Activated CD4-positive, CD25-positive, alpha-beta regulatory T cell treated with anti-CD3 and anti-CD28 coated beads, Interleukin-2, amount 50 U/mL, for 72 hours (primary cell): ENCODE results near the gene WDR36.

Experiments used
- DNase-seq: peaks from one replicate; pipeline ENCODE4 v3.0.0; 2021

The WDR36 gene

DNA sequence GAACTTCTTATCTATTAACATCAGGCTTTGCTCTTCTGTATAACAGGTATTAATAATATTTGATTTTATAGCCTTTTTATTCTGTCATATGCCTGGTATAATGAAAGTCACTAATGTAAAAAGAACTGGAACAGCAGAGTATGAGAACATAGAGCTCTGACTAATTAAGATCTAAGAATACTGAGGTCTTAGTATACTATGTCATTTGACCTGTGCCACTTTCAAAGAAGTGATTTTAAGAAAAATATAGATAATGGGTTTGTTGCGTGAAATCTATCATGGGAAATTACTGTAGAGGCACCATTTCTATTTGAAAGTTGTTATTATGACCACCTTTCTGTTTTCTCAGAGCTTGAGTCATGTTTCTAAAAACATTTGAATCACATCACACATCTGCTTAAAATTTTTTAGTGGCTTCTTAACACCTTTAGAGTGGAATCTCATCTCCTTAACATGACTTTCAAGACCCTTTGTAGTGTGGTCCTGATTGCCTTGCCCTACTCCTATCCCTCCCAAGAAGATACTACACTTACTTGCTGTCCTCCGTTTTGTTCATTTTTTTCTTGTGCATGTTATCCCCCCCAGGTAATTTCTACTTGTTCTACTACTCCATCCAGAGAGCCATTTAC is 14.3 kb downstream of the WDR36 start:
- no peak for DNase-seq

- no peak for DNase-seq
Measured at GRCh38 chr5:111107371-111107770, 15.2 kb downstream of the WDR36 start.

DNA sequence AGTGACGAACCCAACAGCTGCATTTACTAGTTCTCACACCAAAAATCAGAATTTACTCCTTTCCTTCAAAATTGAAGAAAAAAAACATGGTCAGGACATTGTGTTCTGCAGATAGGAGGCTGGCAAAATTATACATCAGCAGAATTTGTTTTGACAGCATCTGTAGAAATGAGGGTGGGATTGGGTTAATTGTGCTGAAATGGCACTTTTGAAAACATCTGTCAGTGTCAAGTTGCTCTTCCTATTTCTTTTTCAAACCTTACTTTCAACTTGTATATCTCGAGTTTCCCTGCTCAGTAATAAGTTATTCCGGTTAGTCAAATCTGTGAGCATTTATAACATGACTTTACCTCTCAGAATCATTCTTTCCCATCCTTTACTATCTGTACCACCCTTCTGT is 19.8 kb downstream of the WDR36 start:
- no peak for DNase-seq

DNA sequence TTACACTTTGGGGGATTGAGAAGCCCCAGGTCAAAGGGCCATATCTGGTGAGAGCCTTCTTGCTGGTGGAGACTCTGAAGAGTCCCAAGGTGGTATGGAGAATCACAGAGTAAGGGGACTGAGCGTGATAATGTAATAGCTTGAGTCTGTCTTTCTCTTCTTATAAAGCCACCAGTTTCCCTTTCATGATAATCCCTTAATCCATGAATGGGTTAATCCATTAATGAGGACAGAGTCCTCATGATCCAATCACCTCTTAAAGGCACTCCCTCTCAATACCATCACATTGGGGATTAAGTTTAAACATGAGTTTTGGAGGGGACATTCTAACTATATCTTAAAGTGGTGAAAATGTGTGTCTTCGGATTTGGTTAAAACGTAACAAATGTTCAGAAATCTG is 21.5 kb downstream of the WDR36 start:
- DNase-seq = no peak

- DNase-seq = no peak
Measured at GRCh38 chr5:111115229-111115628, 23.1 kb downstream of the WDR36 start.

DNA sequence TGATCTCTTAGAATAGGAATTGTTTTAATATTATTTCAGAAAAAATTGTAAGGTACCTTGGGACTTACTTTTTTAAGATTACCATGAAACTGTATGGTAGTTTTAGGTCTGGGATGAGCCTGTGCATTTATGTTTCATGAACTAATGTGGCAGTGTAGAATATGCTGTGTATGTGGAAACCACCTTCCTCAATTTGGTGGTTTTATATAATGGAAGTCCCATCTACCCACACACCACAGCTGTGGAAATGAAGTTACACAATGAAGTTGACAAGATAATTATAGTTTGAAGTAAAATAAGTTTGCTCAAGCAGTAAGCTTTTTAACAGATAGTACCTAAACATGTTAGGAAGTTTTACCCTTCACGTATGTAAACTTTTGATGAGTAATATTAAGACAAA is 24.4 kb downstream of the WDR36 start:
- DNase-seq = no peak

GRCh38 chr5:111117136-111117535 is 25.0 kb downstream of the WDR36 start:
- DNase-seq = no peak

DNA sequence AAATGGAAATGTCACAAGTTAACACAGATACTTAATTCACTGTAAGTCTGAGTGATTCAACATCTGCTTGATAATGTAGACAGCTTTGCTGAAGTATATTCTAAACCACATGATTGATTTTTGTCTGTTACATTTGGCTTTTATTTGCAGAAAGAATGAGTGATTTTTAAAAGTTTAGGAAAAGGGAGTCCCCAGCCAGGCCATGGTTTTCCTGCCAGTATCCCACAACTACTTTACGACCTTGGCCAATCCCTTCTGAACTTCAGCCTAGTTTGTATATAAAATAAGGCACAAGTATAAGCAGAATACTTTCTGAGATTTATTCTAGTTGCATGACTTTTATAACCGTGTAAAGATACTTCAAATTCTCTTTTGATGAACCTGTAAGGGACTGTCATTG is 27.1 kb downstream of the WDR36 start:
- DNase-seq = no peak

GRCh38 chr5:111119856-111120255 is 27.7 kb downstream of the WDR36 start:
- DNase-seq = no peak

DNA sequence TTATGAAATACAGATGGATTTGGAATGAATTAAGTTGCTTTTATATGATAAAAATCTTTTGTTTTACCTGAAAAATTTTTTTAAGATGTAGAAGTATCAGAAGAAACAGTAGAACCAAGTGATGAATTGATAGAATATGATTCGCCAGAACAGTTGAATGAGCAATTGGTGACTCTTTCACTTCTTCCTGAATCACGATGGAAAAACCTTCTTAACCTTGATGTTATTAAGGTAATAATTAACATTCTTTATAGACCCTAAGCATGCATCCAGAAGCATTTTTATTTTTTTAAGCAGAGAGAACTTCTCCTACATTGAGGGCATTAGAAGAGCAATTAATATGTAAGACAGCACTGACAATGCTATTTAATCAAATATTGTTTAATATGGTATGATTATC is 28.8 kb downstream of the WDR36 start:
- DNase-seq = no peak

GRCh38 chr5:111121926-111122325 is 29.8 kb downstream of the WDR36 start:
- DNase-seq = no peak

DNA sequence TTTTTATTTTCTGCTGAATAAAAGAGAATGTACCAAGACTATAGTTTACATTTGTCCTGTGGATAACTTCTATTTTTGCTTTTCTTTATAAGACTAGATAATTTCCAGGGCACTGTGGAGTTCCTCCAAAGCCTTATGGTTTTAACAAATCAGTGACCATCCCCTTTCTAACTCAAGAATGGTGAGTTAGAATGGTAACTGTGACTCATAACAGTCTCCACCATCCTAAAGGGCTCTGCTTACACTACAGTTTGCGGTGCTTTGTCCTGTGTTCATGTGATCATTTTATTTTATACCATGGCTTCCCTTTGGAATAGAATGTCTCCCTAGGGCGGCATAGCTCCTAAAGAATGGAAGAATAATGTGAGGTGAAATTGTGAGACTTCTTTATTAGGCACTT is 30.2 kb downstream of the WDR36 start:
- DNase-seq = no peak

- DNase-seq = no peak
Measured at GRCh38 chr5:111124793-111125192, 32.6 kb downstream of the WDR36 start.

DNA sequence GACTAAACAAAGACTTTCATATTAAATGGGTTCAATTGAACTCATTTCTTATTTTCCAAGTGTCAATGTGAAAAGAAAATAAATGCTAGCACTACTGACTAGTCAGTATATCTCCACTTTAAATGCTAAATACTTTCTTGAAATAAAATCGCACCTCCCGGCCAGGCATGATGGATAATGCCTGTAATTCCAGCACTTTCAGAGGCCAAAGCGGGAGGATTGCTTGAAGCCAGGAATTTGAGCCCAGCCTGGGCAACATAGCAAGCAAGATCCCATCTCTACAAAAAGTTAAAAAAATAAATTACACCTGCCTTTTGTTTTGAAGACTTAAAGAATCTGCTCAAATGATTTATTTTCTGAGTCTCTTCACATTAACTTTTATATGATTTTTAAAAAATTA is 34.7 kb downstream of the WDR36 start:
- no peak for DNase-seq

- DNase-seq = no peak
Measured at GRCh38 chr5:111127453-111128195, 35.5 kb downstream of the WDR36 start.

DNA sequence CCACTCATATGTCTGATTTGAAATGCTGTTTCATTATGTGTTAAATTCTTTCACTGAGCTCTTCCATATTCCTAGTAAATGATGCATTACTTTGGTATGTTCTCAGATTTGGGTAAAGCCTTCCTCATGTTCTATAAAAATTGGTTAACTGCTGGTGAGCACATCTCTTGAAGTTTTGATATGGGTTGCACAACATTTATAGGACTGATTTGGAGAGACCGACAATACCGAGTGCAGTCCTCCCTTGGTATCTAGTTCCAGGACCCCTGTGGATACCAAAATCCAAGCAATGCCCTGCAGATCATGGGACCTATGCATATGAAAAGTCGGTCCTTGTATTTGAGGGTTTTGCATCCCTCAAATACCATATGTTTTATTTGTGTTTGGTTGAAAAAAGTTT is 37.8 kb downstream of the WDR36 start:
- DNase-seq = no peak

DNA sequence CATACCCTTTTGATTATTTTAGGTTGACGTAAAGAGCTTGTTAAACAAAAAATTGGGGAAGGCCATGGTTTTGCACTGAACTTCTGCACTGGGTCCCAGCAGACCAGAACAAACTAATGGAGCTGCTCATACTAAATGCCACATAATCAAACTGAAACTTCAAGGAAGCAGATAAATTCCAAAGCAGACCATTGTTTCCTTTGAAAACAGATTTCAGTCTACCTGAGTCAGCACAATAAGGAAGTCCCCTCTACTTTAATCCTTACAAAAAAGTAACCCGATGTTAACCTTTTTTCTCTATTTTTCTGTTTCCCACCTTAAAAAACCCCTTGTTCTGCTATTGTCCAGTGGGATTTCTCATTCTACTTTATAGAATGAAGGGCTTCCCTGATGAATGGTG is 39.2 kb downstream of the WDR36 start:
- DNase-seq = no peak

DNA sequence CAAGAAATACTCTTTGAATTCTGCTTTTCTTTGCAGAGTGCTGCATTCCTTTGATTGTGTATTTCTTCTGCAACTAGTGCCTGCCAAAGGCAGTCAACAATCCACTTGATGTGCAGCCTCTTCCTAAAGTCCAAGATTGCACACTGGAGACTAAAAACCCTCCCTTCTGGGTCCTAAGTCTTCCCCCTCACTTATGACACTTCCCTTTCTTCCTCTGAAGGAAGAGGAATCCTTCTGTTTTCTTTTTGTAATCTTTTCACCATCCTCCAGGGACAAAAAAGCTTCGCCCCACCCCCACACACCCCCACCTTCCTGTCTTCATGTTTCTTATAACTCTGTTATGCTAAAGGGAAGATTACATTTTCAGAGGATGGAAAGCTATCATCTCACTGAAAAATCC is 39.9 kb downstream of the WDR36 start:
- no peak for DNase-seq

- no peak for DNase-seq
Measured at GRCh38 chr5:111132731-111133435, 40.7 kb downstream of the WDR36 start.

DNA sequence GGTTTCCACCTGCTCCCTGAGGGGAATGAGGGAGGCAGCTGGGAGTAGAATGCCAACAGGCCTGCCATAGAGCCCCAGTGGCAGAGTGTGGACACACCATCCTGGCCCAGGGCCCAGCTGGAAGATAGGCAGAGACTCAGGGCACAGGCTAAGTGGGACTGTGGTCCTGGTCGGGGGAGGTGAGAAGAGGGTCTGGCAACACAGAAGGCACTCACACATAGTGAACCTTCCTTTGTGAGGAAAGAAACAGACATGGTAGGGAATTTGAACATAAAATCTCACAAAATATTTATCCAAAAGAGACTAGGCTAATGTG is 41.2 kb downstream of the WDR36 start:
- no peak for DNase-seq

- DNase-seq = no peak
Measured at GRCh38 chr5:111134087-111134486, 41.9 kb downstream of the WDR36 start.

DNA sequence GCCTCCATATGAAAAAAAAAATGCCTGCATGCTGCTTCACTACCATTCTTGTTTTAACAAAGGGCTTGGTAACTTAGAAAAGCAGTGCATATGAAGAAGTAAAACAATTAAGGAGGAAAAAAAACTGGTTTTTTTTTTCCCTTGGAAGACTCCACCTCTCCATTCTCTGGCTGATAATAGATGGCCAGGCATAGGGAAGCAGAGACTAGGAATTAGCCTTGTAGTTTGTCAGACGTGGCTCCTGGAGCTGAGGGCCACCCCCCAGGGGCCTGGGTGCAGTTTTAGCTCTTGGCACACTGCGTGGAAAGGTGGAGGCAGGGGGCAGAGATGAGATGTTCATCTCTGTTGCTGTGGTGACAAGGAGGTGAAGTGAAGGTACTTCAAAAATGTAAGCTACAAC is 42.7 kb downstream of the WDR36 start:
- DNase-seq = no peak

GRCh38 chr5:111135363-111135762 is 43.2 kb downstream of the WDR36 start:
- DNase-seq = no peak

DNA sequence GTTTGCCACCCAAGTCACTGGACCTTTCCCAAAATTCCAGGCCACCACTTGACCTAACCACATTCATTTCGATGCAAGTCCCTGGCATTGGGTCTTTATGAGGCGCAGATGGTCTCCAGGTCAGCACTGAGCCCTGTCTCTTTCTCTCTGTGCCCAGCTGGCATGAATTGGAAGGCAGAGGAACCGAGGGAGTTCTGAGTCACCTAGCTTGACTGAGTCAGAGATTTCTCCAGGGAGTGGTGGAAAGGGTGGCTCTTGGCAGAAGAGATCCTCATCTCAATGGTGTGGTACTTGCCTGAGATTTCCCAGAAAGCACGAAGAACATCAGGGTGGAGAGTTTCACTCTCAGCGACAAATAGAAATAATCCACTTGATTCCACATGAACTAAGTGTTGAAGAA is 43.8 kb downstream of the WDR36 start:
- no peak for DNase-seq

- DNase-seq = no peak
Measured at GRCh38 chr5:111138096-111138495, 45.9 kb downstream of the WDR36 start.
